Ramos (cell line): ENCODE data around the gene BAIAP3.

Experiments used
- in situ Hi-C: fragments of 300-500 bp; cut with MboI; formaldehyde crosslinking; loops from one replicate; pipeline ENCODE4 v1.14.3; 2022; ENCODE audit warnings: low sequenced_read_pairs; ENCODE audit not compliant: unreplicated experiment

Gene BAIAP3

GRCh38 chr16:1362807-1363206, 29.4 kb downstream of the BAIAP3 start:
- in situ Hi-C loops: no loop called here

GRCh38 chr16:1363501-1364041, 30.1 kb downstream of the BAIAP3 start:
- in situ Hi-C loops: no loop called here

GRCh38 chr16:1364510-1364909, 31.1 kb downstream of the BAIAP3 start:
- in situ Hi-C loops: no loop called here

- in situ Hi-C loops: no loop called here
Observed at GRCh38 chr16:1366060-1366711, 32.7 kb downstream of the BAIAP3 start.

- in situ Hi-C loops: no loop called here
Observed at GRCh38 chr16:1366712-1367299, 33.4 kb downstream of the BAIAP3 start.

- in situ Hi-C loops: no loop called here
Observed at GRCh38 chr16:1367486-1368174, 34.2 kb downstream of the BAIAP3 start.

- in situ Hi-C loops: no loop called here
Observed at GRCh38 chr16:1371054-1371978, 37.9 kb downstream of the BAIAP3 start.

- in situ Hi-C loops: no loop called here
Observed at GRCh38 chr16:1372292-1372950, 39.0 kb downstream of the BAIAP3 start.

- in situ Hi-C loops: no loop called here
Observed at GRCh38 chr16:1374418-1375297, 41.2 kb downstream of the BAIAP3 start.

GRCh38 chr16:1375298-1375640, 41.8 kb downstream of the BAIAP3 start:
- in situ Hi-C loops: no loop called here

GRCh38 chr16:1375741-1376410, 42.4 kb downstream of the BAIAP3 start:
- in situ Hi-C loops: no loop called here

- in situ Hi-C loops: no loop called here
Observed at GRCh38 chr16:1377406-1378010, 44.1 kb downstream of the BAIAP3 start.

- in situ Hi-C loops: no loop called here
Observed at GRCh38 chr16:1378087-1378803, 44.8 kb downstream of the BAIAP3 start.

GRCh38 chr16:1378804-1379303, 45.4 kb downstream of the BAIAP3 start:
- in situ Hi-C loops: no loop called here

GRCh38 chr16:1379304-1380076, 46.0 kb downstream of the BAIAP3 start:
- in situ Hi-C loops: no loop called here

GRCh38 chr16:1380195-1380594, 46.8 kb downstream of the BAIAP3 start:
- in situ Hi-C loops: no loop called here
